Spleen (tissue), 11 donors: ENCODE data around the gene ARSA. TPM values are rescaled to one million over a fixed set of nuclear protein-coding genes. Genes with fewer than 3 reads are reported as not detected.

Experiments
- DNase-seq: peaks from one replicate; pipeline ENCODE4 v3.0.0-alpha.2; 2020
- H3K27ac ChIP-seq, 8 donors: fragments of 200-600 bp; sonication (generic) in 7 of 8; 1 replicate in 4 of 8; 2 replicates in 4 of 8; pipeline versions ENCODE4 v1.5.0 to v1.8.0; 2016 to 2021; ENCODE audit warnings: inconsistent platforms in 4 of 8, mild to moderate bottlenecking in 4 of 8, moderate library complexity in 1 of 8
- H3K27me3 ChIP-seq, 7 donors: fragments of 200-600 bp; sonication (generic) in 6 of 7; replicated peaks in 1 of 7; 1 replicate in 4 of 7; 2 replicates in 3 of 7; pipeline versions ENCODE4 v1.5.0 to v1.8.0; 2016 to 2021; ENCODE audit warnings: inconsistent platforms in 3 of 7, mild to moderate bottlenecking in 1 of 7
- H3K36me3 ChIP-seq, 6 donors: fragments of 200-600 bp; sonication (generic) in 5 of 6; 1 replicate in 4 of 6; 2 replicates in 2 of 6; pipeline versions ENCODE4 v1.5.0 to v1.8.0; 2016 to 2021; ENCODE audit warnings: inconsistent platforms in 2 of 6
- H3K4me1 ChIP-seq, 6 donors: fragments of 200-600 bp; sonication (generic) in 5 of 6; 1 replicate in 3 of 6; 2 replicates in 3 of 6; pipeline versions ENCODE4 v1.5.0 to v1.8.0; 2016 to 2021; ENCODE audit warnings: inconsistent platforms in 3 of 6
- H3K4me3 ChIP-seq, 8 donors: fragments of 200-600 bp; sonication (generic) in 7 of 8; 1 replicate in 4 of 8; 2 replicates in 4 of 8; pipeline versions ENCODE4 v1.5.0 to v1.8.0; 2016 to 2021; ENCODE audit warnings: inconsistent platforms in 4 of 8, mild to moderate bottlenecking in 4 of 8, moderate library complexity in 2 of 8
- H3K9me3 ChIP-seq, 8 donors: fragments of 200-600 bp; sonication (generic) in 7 of 8; 1 replicate in 4 of 8; 2 replicates in 4 of 8; pipeline versions ENCODE4 v1.5.0 to v1.8.0; 2016 to 2021; ENCODE audit warnings: inconsistent platforms in 4 of 8
- POLR2A ChIP-seq, 3 donors: fragments of 450-650 bp; IDR thresholded peaks; one replicate each; pipeline ENCODE4 v1.5.1; 2017; ENCODE audit warnings: antibody characterized with exemption in 3 of 3, mild to moderate bottlenecking in 1 of 3
- POLR2AphosphoS5 ChIP-seq, 3 donors: sonication (generic); formaldehyde crosslinking; IDR thresholded peaks; one replicate each; pipeline ENCODE4 v1.5.1; 2017; ENCODE audit warnings: antibody characterized with exemption in 3 of 3
- WGBS, 5 donors: extraction: QIAGEN DNeasy Blood & Tissue Kit in 3 of 5; methylation state at CpG; one replicate each; pipeline versions ENCODE4 v1.1.5 to v1.1.7; 2013 to 2018; 5-methylcytosine and 5-hydroxymethylcytosine counted together
- intact Hi-C: fragments of 100-400 bp; cut with DNase I; formaldehyde crosslinking; loops from one replicate; pipeline ENCODE4 v1.15.0; 2023; ENCODE audit warnings: low total_unique reads
- polyA plus RNA-seq, 3 donors: library from polyadenylated mRNA; stranded (reverse); fragments of 200-250 nt; gene quantifications; one replicate each; pipeline ENCODE4 v1.2.1, GENCODE V29; 2013
- total RNA-seq, 7 donors: library from RNA; depleted of rRNA in 3 of 7; stranded (reverse); fragments of >200 nt in 3 of 7; fragmentation: NEBNext Ultra II Directional in 4 of 7; extraction: Animal tissue kit (Norgen Biotek cat#: 25700) in 4 of 7; gene quantifications; one replicate each; pipeline versions ENCODE4 v1.1.0 to v1.2.1, GENCODE V29; 2016 to 2021
- TF ChIP-seq, protein P1 (sequence below), 11 experiments: fragments of 200-600 bp in 7 of 11; fragments of 450-650 bp in 4 of 11; sonication (generic) in 4 of 11; IDR thresholded peaks in 8 of 11; conservative IDR thresholded peaks in 3 of 11; 1 replicate in 7 of 11; 2 replicates in 4 of 11; pipeline versions ENCODE4 v1.4.0 to v1.8.0; 2016 to 2021; ENCODE audit warnings: antibody characterized with exemption in 11 of 11, inconsistent platforms in 4 of 11, mild to moderate bottlenecking in 1 of 11
- donor health status: healthy with polysubstance abuse.
- donor health status: DM: no; HTN: no; CAD: no; lungs with moderate emphysema.
- donor health status: DM: no; HTN: no; CAD: no.
- donor health status: Bipolar disorder and iron deficiency.
- donor health status: healthy.
- donor health status: DM: no; HTN: no; CAD: no.
- donor health status: DM: yes; HTN: yes; CAD: no.

The ARSA gene
- total and polyA plus RNA-seq, 10 donors = 26.0 to 108 (median 64.7) TPM

DNA sequence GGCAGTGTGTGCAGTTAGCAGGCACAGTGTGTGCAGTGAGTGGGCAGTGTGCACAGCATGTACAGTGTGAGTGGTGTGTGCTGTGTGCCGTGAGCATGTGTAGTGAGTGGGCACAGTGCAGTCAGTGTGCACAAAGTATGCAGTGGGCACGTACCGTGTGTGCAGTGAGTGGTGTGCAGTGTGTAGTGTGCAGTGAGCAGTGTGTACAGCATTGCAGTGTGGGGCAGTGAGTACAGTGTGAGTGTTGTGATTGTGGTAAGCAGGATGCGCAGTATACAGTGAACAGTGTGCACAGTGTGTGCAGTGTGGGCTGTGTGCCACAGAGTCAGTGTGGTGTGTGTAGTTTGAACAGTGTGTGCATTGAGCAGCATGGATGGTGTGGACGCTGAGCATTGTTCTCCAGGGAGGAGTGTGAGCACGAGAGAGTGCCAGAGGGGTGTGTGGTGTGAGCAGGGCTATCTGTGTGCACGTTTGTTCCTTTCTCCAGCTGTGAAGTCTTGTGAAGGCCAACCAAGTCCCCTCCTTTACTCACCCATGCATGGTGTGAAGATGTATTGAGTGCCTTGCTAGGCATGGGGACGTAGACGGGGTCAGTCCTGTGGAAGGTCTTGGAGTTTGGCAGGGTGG lies 47.7 kb upstream of the ARSA start:
- peaks cover 3 to 54% (median 17%) of the 10 kb centered on the region in 6 donors for H3K4me1 ChIP-seq
- no peaks in the 10 kb centered on the region for H3K9me3 ChIP-seq
- peak overlapping the region in 5 of 8 donors; percentile 34 to 68 (median 51) for H3K27ac ChIP-seq
- H3K36me3 ChIP-seq = peaks cover 0 to 43% (median 3%) of the 10 kb centered on the region in 6 donors
- H3K27me3 ChIP-seq = peaks cover 2 to 61% (median 33%) of the 10 kb centered on the region in 7 donors
- WGBS, 5 donors = 61 to 77% (median 67%) methylated on average over 9 of the region's 9 CpGs
- no peak for TF ChIP-seq POLR2A (IDR thresholded peaks at IDR 0.05)
- TF ChIP-seq, protein P1, sequence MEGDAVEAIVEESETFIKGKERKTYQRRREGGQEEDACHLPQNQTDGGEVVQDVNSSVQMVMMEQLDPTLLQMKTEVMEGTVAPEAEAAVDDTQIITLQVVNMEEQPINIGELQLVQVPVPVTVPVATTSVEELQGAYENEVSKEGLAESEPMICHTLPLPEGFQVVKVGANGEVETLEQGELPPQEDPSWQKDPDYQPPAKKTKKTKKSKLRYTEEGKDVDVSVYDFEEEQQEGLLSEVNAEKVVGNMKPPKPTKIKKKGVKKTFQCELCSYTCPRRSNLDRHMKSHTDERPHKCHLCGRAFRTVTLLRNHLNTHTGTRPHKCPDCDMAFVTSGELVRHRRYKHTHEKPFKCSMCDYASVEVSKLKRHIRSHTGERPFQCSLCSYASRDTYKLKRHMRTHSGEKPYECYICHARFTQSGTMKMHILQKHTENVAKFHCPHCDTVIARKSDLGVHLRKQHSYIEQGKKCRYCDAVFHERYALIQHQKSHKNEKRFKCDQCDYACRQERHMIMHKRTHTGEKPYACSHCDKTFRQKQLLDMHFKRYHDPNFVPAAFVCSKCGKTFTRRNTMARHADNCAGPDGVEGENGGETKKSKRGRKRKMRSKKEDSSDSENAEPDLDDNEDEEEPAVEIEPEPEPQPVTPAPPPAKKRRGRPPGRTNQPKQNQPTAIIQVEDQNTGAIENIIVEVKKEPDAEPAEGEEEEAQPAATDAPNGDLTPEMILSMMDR (IDR thresholded peaks at IDR 0.05 in 8 of 11, conservative IDR thresholded peaks at IDR 0.05 in 3 of 11) = no peak
- TF ChIP-seq POLR2AphosphoS5 (IDR thresholded peaks at IDR 0.05) = peak in 1 of 3 donors; percentile 9
- no peak for DNase-seq
- intact Hi-C loops = no loop called here
- peak overlapping the region; percentile 14 to 77 (median 58) for H3K4me3 ChIP-seq

- 6 to 16% (median 9%) methylated on average over 42 to 105 of the region's 105 CpGs for WGBS, 5 donors
- Histone ChIP-seq H3K4me3 (peak overlapping the region; percentile 14 to 77 (median 58)), H3K27ac (peak overlapping the region in 5 of 8 donors; percentile 50 to 86 (median 65)), H3K9me3 (no peaks in the 10 kb centered on the region), H3K36me3 (peaks cover 0 to 43% (median 3%) of the 10 kb centered on the region in 6 donors), H3K27me3 (peaks cover 2 to 63% (median 33%) of the 10 kb centered on the region in 7 donors), H3K4me1 (peaks cover 3 to 57% (median 20%) of the 10 kb centered on the region in 6 donors)
- TF ChIP-seq POLR2A (IDR thresholded peaks at IDR 0.05) = no peak
- peak in 2 of 3 donors; percentile 38 to 43 for TF ChIP-seq POLR2AphosphoS5 (IDR thresholded peaks at IDR 0.05)
- no peak for DNase-seq
- intact Hi-C loops = no loop called here
These were observed 46.9 kb upstream of the ARSA start for GRCh38 chr22:50674606-50675552.

DNA sequence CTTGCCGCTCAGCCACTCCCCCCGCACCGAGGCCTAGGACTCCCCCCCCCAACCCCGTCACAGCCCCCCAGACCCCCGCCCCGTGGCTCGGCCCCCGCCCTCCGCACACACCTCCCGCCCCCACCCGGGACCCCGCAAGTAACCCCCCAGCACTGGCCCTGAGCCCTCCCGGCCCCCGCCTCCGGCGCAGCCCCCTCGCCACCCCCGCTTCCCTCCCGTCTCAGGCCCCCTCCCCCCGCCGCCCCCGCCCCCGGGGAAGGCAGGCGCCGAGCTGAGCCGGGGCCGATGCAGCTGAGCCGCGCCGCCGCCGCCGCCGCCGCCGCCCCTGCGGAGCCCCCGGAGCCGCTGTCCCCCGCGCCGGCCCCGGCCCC lies 46.2 kb upstream of the ARSA start:
- no peak for DNase-seq
- TF ChIP-seq POLR2A (IDR thresholded peaks at IDR 0.05) (no peak), POLR2AphosphoS5 (IDR thresholded peaks at IDR 0.05) (no peak)
- TF ChIP-seq, protein P1 (IDR thresholded peaks at IDR 0.05 in 8 of 11, conservative IDR thresholded peaks at IDR 0.05 in 3 of 11) = no peak
- H3K27ac ChIP-seq = peak overlapping the region in 7 of 8 donors; percentile 48 to 93 (median 81)
- H3K4me3 ChIP-seq = peak overlapping the region in 7 of 8 donors; percentile 49 to 77 (median 58)
- intact Hi-C loops = no loop called here
- no peaks in the 10 kb centered on the region for H3K9me3 ChIP-seq
- WGBS, 5 donors = 0 to 2% (median 1%) methylated on average over 6 to 37 of the region's 43 CpGs
- peaks cover 2 to 68% (median 33%) of the 10 kb centered on the region in 7 donors for H3K27me3 ChIP-seq
- H3K4me1 ChIP-seq = peaks cover 3 to 54% (median 18%) of the 10 kb centered on the region in 6 donors
- peaks cover 0 to 36% (median under 1%) of the 10 kb centered on the region in 6 donors for H3K36me3 ChIP-seq

DNA sequence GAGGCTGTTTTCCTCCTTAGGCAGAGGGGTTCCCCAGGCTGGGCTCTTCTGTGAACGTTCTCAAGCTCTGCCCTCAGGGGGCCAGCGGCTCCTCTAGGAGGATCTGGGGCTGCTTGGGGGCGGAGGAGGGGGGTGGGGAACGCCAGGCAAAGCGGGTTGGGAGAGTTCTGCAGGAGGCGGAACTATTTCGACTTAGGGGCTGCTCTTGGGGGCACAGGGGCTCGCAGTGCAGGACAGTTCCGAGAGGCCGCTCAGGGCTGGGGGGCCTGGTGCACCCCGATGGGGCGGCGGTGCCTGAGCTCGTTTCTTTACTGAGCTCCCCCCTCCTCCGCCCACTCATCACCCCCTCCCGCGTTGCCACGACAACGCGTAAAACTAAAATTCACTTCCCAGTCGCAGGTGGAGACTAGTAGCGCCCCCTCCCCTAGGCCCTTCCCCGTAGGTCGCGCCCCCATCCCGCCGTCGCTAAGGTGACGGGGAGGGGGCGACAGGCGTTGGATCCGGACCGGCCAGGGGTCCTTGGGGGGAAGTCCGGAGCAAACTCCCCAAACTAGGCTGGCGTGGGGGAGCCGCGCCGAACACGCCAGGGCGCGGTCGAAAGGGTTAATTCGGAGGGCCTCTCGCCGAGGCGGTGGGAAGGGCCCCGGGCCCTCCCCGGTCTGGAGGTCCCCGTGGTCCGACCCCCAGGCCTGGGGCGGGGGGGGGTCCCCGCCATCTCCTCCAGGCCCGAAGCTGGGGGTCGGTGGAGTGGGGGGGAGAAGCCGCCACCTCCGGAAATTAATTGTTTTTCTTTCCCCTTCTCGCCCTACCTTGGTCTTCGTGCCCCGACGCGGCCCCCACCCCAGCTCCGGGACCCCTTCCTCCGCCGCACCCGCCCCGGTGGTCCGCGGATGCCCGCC lies 45.5 kb upstream of the ARSA start:
- intact Hi-C loops = no loop called here
- Histone ChIP-seq H3K4me1 (peaks cover 3 to 47% (median 18%) of the 10 kb centered on the region in 6 donors), H3K4me3 (peak overlapping the region; percentile 33 to 77 (median 56)), H3K27ac (peak overlapping the region; percentile 48 to 93 (median 80)), H3K27me3 (peaks cover 2 to 74% (median 33%) of the 10 kb centered on the region in 7 donors), H3K36me3 (peaks cover 0 to 30% (median 0%) of the 10 kb centered on the region in 6 donors), H3K9me3 (no peaks in the 10 kb centered on the region)
- whole genome bisulfite sequencing, 5 donors = 2 to 3% (median 3%) methylated on average over 40 to 69 of the region's 69 CpGs
- no peak for DNase-seq
- no peak for TF ChIP-seq POLR2A (IDR thresholded peaks at IDR 0.05)
- TF ChIP-seq POLR2AphosphoS5 (IDR thresholded peaks at IDR 0.05) = peak in 2 of 3 donors; percentile 30 to 44
